ENCODE data around the gene MICAL3.
"Not testable (repeated sequence)": the region's sequence is repeated elsewhere in the genome, so short reads cannot be mapped to it uniquely, and the experiment has no call there.

Gene MICAL3

GRCh38 chr22:18059473-18059872 is 35.1 kb upstream of the MICAL3 start:
- no peak for DNase-seq (ENCODE audit: low read depth in 4 of 4, low spot score in 1 of 4)

DNA sequence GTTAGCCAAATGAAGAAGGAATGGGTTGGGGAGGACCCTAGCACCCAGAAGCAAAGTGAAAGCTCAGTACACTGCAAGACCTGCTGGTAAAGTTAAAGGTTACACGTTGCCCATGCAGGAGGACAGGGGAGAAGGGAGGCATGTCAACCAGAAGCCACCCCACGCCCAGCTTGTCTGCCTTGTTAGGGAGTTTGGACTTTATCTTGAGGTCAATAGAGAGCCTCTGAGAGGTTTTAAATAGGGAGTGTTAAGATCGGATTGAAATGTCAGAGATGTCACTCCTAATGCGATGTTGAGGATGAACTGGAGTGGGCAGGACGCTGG is 34.7 kb upstream of the MICAL3 start:
- no peak for DNase-seq (ENCODE audit: low read depth in 4 of 4, low spot score in 1 of 4)

DNA sequence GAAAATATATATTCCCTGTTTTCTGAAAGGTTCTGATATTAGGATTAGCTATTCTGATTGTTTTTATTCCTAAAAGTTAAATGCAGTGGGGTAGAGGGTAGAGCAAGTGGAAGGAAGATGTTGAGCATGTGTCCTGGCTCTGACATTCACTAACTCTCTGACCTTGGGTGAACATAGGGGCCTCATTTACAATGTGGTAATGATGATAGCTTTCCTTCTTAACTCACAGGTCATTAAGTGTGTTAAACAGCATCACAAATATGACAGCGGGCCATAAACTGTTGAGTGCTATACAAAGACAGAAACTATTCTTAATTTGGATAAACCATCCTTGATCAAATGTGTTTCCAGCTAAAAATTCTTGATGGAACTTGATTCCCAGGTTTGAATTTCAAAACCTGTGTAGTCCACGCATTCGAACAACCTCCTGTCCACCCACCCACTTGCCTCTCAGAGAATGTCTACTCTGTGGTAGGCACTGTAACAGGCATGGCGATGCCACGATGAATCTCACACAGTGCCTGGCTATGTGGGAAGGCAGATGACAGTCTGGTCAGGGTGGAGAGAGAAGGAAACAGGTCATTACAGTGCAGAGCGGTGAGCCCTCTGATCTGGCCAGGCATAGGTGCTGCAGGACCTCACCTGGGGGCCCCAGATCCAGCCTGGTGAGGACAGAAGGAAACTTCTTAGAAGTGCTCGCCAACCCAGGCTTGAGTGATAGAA is 34.2 kb upstream of the MICAL3 start:
- DNase-seq (ENCODE audit: low read depth in 4 of 4, low spot score in 1 of 4): no peak

DNA sequence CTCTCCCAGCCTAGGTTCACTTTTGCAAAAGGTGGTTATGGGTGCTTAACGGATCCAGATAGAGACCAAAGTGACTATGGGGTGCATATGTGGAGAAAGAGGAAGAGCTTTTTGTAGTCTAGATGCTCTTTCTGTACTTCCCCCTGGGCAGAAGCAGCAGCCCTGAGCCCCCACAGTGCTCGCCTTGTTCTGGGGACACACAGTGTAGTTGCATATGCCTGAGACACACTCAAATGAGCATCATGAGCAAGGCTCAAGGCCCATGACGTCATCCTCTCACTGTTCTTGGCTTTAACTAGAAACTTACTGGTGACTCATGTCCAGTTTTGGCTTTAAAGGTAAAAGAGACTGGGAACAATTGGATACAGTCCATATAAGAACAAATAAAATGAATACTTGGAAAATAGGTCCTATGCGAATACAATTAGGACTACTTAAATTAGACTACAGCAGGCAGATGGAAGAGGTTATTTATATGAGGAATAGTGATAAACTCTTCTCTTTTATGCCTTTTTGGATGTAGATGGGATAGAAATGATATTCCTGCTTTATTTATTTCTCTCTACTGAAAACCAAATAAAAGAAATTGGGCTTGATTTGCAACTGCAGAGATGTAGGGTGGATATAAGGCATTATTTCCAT is 33.3 kb upstream of the MICAL3 start:
- DNase-seq (ENCODE audit: low read depth in 4 of 4, low spot score in 1 of 4): no peak

- DNase-seq (ENCODE audit: low read depth in 4 of 4, low spot score in 1 of 4): no peak
Measured at GRCh38 chr22:18056807-18057474, 32.6 kb upstream of the MICAL3 start.

DNA sequence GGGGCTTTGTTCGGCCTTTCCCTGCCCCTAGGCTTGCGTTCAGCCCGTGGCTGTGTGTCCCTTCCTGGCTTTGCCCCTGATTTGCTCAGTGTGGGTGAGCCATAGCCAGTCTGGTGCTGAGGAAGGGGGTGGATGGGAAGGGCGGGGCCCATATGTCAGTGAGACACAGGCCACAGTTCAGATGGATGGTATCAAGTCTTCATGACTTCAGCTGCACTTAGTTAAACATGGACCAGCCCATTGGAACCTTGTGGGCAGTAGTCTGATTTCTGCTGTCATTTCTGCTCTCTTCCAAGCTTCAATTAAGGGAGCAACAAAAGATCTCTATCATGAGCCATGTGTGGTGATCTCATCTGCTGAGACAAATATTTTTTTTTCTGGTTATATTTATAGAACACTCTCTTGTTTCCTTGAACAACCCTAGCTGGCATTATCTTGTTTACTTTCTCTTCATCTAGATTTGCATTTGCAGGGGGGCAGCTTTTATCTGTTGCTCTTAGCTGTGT is 31.9 kb upstream of the MICAL3 start:
- no peak for DNase-seq (ENCODE audit: low read depth in 4 of 4, low spot score in 1 of 4)

GRCh38 chr22:18055619-18056160 is 31.3 kb upstream of the MICAL3 start:
- DNase-seq (ENCODE audit: low read depth in 4 of 4, low spot score in 1 of 4): no peak

- not testable (repeated sequence) for DNase-seq (ENCODE audit: low read depth in 4 of 4, low spot score in 1 of 4)
Measured at GRCh38 chr22:18053216-18053946, 29.0 kb upstream of the MICAL3 start.

- DNase-seq (ENCODE audit: low read depth in 4 of 4, low spot score in 1 of 4): not testable (repeated sequence)
Measured at GRCh38 chr22:18051113-18051512, 26.8 kb upstream of the MICAL3 start.

- no peak for DNase-seq (ENCODE audit: low read depth in 4 of 4, low spot score in 1 of 4)
Measured at GRCh38 chr22:18050065-18050464, 25.7 kb upstream of the MICAL3 start.

DNA sequence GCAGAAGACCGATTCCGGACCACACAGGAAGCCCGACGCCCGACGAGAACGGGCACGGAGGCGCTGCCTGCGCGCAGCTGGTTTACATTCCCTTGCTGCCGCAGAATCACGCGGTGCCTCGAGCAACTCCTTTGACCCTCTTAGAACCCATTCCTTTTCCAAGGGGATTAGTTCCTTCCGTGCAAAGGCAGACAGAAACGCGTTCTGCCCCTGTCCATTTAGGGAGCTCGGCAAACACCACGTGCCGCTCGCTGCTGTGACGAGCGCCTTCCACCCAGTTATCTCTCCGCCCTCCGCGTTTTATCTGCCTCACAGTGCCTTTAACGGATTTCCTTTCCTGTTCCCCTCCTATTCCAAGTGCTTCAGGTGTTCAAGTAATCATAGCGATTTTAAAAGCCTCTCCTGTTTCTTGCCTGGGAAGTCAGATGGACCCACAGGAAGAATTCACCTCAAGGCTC is 24.1 kb upstream of the MICAL3 start:
- DNase-seq (ENCODE audit: low read depth in 4 of 4, low spot score in 1 of 4): no peak

DNA sequence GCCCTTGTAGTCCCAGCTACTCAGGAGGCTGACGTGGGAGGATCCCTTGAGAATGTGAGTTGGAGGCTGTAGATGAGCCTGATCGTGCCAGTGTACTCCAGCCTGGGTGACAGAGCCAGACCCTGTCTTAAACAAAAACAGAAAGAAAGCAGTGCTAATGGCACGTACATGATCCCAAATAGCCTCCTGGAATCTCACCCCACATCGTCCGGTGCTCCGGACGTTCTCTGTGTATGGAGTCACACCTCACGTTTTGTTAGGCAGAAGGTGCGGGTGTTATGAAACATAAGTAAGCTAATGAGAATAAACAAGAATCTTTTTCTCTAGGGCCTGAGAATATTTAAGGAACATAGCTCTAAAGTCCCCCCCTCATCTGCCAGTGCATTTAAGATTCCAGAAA is 23.7 kb upstream of the MICAL3 start:
- DNase-seq (ENCODE audit: low read depth in 4 of 4, low spot score in 1 of 4): no peak

GRCh38 chr22:18045794-18046193 is 21.4 kb upstream of the MICAL3 start:
- DNase-seq (ENCODE audit: low read depth in 4 of 4, low spot score in 1 of 4): no peak

DNA sequence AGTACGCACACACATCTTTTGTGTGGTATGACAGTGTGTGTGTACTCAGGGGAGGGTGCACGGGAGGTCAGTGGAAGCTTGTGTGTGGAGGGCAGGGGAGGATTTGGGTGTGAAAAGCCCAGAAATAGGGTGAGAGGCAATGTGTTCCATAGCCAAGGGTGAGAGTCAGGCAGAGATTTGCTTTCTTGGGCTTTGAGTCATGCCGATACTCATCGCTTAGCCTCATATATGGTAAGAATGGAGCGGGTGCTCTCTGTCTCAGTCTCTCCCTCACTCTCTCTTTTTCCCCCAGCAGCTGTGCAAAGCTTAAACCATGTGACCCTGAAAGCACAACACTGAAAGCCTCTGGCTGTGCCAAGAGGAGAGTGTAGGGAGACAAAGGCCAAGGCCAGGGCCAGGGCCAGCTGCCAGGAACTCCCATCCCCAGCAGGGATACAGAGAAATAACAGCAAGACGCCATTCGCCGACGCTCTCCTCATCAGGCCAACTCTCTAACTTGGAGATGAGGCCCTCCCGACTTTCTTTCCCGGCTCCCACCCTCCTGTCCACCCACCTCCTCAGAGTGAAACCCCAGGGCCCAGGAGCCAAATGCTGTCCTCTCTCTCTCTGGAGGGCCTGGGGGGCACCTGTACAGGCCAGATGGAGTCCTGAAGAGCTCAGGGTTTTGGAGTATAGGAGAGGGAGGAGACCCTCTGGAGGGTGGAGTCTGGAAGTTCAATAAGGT is 20.3 kb upstream of the MICAL3 start:
- DNase-seq (ENCODE audit: low read depth in 4 of 4, low spot score in 1 of 4): no peak

DNA sequence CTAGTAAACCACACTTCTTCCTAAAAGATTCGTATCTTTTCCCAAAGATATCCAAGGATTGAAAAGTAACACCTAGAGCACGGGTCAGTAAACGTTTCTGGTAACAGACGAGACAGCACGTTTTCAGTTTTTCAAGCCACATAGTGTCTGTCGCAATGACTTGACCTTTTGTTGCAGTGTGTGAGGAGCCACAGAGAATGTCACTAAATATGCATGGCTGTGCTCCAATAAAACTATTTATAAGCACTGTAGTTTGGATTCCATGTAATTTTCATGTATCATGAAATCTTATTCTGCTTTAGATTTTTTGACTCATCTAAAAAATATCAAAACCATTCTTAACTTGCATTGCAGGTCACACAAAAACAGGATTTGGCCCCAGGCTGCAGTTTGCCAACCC is 18.3 kb upstream of the MICAL3 start:
- no peak for DNase-seq (ENCODE audit: low read depth in 4 of 4, low spot score in 1 of 4)

- DNase-seq (ENCODE audit: low read depth in 4 of 4, low spot score in 1 of 4): not testable (repeated sequence)
Measured at GRCh38 chr22:18040898-18041297, 16.5 kb upstream of the MICAL3 start.

DNA sequence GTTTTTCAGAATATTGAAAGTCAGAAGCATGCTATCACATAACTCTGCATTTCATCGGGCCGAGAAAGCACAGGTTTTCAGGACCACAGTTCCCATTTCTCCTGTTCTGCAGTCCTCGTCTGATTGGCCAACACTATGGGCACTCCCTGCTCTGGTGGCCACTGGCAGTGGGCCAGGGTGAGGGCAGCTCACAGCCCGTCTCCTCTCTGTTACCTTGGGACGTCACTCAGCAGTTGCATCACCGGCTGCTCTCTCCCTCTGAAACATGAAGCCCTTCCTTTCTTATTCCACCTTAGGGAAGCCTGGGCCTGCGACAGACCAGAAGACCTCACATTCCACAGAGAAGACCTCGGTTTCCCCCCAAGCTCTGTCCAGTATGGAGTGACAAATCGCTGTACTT is 11.4 kb upstream of the MICAL3 start:
- DNase-seq (ENCODE audit: low read depth in 4 of 4, low spot score in 1 of 4): no peak

- DNase-seq (ENCODE audit: low read depth in 4 of 4, low spot score in 1 of 4): no peak
Measured at GRCh38 chr22:18034076-18034475, 9.7 kb upstream of the MICAL3 start.

GRCh38 chr22:18033204-18033998 is 9.0 kb upstream of the MICAL3 start:
- no peak for DNase-seq (ENCODE audit: low read depth in 4 of 4, low spot score in 1 of 4)
